HG03159 (cell line): ENCODE data around the gene INPP5A.

Experiments
- ATAC-seq: cut with Tn5 transposase; IDR thresholded peaks from one replicate; pipeline ENCODE4 v1.9.1; 2021; ENCODE audit warnings: mild to moderate bottlenecking, moderate library complexity; ENCODE audit not compliant: unreplicated experiment

The INPP5A gene

DNA sequence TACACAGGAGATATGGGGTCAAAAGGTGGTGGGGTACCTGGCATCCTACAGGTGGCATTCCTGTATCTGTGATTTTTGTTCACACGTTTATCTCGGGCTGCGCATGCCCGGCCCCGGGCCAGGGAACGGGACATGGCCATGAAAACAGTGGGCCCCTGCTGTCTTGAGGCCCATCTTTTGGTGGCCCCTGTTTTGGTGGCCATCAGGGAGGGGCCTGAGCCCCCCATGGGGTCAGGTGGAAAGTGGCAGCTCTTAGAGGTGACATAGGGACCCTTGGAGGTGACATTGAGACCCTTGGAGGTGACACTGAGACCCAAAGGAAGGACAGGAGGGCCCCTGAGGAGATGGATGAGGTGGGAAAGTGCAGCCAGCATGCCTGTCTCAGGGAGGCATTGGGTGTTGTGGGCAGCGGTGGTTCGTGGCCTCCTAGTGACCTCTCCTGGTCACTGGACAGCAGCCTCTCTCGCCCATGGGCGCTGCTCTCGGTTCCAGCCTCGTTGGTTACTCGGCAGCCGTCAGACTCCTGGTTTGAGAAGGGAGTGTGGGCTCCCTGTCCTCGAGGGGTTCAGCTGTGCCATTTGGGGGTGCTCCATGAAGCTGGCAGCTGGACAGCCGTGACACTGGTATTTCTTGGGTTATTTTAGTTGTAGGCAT, 39.9 kb downstream of the INPP5A start:
- no peak for ATAC-seq

DNA sequence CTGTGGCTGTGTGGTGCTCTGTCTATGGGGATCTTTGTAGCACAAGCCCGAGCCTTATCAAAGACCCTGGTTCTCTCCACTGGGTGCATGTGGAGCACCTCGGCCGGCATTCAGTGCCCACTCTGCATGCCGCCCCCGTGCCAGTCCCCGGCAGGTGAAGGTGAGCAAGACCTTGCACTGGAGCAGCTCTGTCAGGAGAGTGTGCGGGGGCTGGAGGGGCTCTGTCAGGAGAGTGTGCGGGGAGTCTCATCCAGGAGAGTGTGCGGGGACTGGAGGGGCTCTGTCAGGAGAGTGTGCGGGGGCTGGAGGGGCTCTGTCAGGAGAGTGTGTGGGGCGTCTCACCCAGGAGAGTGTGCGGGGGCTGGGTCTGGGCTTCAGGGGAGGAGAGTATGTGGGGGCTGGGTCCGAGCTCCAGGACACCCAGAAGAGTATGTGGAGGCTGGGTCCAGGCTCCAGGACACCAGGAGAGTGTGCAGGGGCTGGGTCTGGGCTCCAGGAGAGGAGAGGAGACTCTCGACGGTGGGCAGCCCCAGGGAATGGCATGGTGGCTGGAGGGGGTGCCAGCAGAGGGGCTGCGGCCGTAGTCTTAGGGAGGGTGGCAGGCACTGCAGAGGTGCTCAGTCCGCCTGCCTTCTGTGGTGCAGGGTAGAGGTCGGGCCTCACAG, 40.8 kb downstream of the INPP5A start:
- no peak for ATAC-seq

DNA sequence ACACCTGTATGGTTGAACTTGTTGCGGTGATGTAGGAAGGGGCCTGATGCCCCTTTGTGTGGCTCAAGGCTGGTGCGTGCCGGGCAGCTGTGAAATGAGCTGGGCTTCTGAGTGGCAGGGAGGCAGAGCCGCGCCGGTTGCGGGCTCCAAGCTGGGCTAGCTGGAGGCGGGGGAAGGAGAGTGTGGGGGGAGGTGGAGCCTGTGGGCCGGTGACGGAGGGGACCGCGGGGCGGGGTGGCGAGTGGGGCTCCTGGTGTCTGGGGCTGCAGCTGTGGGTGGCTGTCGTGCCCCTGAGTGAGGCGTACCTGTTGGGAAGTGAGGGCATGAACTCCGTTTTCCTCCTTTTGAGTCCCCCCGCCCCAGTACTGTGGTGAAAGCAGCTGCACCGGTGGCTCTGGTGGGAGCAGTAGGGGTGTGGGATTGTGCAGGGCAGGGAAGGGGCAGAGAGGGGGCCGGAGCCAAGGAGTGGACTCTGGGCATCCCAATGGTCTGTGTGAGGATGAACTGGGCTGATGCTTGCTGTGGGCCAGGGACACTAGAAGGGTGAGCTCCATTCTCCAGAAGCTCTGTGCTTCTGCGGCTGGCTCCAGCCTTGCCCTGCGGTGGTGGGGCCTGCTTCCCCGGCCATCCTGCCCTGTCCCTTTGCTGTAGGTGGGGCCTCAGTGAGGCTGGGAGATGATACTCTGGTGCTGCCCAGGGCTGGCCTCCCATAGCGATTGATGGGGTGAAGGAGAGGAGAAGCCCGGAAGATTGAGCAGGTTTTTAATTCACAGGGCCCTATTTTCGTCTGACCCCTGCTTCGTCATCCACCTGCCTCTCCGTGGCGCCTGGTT, 41.7 kb downstream of the INPP5A start:
- ATAC-seq, result no peak

DNA sequence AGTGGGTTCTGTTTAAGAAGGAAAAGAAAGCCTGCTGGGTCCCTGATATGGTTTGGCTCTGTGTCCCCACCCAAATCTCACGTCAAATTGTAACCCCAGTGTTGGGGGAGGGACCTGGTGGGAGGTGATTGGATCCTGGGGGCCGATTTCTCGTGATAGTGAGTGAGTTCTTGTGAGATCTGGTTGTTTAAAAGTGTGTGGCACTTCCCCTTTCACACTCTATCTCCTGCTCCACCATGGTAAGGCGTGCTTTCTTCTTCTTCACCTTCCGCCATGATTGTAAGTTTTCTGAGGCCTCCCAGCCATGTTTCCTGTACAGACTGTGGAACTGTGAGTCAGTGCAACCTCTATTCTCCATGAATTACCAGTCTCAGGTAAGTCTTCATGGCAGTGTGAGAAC, 42.6 kb downstream of the INPP5A start:
- ATAC-seq, result no peak

DNA sequence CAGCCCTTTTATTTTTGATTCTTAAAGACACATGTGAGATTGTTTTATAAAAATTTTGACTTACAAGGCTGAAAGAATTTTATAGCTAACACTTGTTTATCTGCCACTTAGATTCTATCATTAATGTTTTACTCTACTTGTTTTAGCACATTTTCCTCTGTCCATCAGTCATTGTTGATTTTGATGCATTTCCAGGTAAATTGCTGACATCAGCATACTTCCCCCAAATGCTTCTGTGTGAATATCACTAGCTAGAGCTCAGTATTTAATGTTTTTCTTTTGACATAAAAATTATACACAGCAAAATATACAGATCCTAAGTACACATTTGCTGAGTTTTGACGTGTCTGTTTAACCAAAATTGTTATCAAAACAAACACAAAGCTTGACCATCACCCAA, 43.0 kb downstream of the INPP5A start:
- ATAC-seq, result no peak

DNA sequence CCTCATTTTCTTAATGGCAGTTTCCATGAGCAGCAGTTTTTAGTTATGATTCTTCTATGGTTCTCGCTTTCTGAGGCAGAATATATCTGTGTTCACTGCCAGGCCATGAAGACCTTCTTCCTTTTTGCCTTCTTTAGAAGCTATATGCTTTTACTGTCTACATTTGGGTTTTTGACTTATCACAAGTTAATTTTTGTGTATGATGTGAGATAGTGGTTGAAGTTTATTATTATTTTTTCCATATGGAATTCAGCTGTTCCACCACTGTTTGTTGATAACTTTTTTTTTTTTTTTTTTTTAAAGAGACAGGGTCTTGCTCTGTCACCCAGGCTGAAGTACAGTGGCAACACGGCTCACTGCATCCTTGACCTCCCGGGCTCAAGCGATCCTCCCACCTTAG, 44.5 kb downstream of the INPP5A start:
- ATAC-seq, result no peak

DNA sequence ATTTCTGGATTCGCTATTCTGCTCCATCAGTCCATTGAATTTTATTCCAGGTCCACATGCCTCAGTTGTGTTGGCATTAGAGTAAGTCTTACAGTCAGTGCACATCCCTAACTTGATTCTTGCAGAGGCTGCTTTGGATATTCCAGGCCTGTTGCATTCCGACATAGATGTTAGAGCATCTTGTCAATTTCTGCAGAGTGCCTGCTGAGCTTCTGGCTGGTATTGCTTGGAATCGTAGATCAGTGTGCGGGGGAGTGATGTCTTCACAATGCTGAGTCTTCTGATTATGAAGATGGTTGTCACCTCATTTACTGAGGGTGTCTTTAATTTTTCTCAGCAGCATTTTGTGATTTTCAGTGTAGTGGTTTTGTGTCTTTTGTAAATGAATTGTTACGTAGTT, 45.2 kb downstream of the INPP5A start:
- ATAC-seq, result no peak

DNA sequence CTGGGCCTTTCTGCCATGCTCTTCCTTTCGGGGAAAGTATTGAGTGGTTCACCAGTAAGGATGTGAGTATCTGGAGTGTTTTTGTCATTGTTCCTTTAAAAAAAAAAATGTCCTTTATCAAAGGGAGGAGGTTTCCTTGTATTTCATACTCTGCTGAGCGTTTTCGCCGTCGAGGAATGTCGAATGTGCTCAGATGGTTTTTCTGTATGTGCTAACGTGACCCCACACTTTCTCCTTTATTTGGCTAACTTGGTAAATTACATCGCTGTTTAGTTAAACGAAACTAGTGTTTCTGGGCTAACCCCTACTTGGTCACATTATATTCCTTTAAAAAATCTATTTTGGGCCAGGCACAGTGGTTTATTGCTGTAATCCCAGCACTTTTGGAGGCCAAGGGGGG, 45.9 kb downstream of the INPP5A start:
- ATAC-seq, result no peak

DNA sequence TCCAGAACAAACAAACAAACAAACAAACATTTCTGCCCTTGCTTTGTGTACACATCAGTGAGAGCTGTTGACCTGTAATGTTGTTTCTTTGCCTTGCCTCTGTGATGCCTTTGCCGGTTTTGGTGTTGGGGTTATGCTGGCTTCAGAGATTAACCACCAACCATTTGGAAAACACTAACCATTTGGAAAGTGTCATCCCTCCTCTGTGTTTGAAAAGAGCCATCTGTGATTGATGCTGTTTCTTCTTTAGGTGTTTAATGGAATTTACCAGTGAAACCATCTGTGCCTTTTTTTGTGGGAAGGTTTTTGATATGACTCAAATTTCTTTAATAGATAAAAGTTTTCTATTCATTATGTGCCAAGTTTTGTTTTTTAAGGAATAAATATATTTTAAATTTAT, 46.5 kb downstream of the INPP5A start:
- ATAC-seq, result no peak

DNA sequence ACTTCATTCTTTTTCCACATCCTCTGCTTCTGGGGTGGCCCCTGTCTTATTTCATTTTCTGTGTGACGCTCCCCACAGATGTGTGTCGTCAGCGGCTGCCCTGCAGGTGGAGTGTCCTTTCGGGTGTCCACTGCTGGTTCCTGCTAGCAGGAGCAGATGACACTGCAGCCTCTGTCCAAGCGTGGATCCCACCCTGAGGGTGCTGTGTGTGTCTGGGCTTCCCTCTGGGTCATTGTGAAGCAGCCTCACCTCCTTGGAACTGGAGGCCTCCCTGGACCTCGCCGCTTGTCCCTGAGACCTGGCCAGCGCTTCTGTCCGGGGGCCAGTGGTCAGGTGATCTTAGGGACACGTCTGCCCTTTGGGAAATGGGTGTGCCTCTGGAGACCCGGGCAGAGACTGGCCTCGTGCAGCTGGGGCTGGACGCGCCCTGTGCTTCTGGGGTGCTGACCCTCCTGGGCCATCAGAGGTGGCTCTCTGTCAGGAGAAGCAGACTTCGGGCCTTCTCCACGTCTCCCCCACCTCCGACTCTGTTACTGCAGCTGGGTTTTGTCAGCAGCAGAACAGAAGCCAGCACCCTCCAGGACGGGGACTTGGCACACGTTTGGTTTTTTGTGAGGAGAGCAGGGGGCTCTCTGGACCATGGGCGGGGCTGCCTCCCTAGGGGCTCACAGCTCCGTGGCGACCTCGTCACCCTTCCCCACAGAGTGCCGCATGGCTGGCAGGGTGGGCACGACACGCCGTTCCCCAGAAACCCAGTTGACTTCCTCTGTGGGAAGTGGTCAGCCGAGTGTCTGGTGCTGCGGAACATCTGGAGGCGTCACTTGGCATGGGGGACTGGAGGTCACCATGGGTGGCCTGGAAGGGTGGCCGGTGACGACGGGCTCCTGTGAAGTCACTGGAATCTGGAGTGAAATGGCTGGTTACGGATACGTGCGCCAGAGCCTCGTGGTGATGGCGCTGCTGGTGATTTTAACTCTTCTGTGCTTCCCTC, 48.4 kb downstream of the INPP5A start:
- no peak for ATAC-seq

DNA sequence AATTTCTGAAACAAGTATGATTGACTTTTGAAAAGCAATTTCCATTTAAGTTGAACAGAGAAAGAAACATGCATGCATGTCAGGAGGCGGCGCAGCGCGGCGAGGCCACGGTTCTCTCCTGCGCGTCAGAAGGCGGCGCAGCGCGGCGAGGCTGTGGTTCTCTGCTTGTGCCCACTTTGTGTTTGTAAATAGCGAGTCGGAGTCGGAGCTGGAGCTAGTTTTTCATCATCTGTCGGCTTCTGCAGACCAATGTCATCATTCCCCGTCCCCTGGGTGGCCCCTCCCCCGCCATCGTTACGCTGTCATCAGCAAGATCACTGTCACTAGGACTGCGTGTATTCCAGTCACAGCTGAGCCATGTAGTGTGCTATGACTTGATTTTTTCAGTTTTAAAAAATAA, 49.2 kb downstream of the INPP5A start:
- ATAC-seq, result no peak

DNA sequence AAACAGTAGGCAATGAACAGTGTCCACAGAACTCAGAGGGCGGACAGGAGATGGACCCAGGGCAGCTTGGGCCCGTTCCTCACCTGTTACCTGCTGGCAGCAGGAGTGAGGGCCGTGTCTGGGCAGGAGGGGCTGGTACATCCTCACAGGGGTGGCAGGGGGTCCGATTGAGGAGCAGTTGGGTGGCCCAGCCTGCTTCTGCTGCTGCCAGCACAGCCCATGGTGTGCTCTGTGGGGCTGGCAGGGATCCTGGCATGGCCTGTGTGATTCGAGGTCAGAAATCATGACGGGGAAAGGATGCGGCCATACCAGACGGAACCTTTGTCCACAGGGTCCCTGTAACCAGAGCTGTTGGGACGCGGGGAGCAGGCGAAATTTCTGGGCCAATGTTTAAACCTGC, 49.6 kb downstream of the INPP5A start:
- ATAC-seq, result no peak

DNA sequence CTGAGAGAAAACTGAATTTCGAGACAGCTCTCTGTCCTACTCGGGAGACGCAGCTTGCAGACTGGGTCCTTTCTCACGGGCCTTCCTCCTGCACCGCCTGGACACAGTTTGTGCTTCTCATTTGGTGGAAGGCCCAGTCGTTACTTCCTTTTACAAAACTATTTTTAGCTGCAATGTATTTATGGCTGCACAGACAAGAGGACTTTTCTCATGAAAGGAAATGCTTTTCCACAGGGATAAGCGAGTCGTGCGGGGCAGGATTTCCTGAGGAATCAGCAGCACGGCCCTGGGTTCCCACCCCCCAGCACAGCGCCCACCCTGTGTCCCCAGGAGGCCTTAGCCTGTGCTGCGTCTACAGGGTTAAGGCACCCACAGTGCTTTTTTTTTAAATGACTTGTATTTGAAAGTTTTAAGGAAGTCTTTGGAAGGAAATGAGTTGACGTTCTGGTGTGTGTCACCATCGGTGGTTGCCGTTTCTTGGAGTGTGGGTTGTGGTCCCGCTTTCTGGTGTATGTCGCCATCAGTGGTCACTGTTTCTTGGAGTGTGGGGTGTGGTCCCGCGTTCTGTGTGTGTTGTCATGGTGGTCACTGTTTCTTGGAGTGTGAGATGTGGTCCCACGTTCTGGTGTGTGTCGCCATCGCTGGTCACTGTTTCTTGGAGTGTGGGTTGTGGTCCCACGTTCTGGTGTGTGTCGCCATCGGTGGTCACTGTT, 50.9 kb downstream of the INPP5A start:
- no peak for ATAC-seq

DNA sequence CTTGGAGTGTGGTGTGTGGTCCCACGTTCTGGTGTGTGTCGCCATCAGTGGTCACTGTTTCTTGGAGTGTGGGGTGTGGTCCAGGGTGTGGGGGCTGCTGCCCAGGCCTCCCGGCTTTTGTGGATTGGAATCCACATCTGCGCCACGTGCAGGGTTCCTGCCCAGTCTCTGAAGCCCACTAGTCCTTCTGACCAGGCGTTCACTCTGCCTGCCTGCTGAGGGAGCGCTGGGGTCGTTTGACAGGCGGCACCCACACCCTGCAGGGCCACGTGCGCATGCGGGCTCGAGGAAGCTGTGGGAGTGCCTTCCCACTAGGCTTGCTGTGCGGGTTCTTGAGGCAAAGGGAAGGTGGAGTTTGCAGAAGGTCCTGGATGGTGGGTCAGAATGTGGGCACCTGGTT, 51.4 kb downstream of the INPP5A start:
- no peak for ATAC-seq

DNA sequence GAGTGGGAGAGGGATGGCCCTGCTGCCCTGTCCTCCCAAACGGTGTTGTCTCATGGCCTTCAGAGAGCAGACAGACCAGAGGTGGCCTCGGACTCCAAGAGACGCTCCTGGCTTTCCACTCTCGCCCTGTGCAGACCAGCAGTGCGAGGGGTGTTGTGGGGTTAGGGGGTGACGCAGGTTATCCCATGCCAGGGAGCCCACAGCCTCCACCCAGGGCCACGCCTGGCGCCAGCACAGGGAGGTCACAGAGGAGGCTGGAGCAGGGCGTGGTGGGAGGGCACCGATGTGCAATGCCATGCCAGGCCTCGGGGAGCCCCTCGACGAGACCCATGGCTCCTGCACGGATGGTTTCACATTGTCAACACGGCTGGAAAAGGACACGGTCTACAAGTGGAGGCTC, 52.1 kb downstream of the INPP5A start:
- ATAC-seq, result no peak

DNA sequence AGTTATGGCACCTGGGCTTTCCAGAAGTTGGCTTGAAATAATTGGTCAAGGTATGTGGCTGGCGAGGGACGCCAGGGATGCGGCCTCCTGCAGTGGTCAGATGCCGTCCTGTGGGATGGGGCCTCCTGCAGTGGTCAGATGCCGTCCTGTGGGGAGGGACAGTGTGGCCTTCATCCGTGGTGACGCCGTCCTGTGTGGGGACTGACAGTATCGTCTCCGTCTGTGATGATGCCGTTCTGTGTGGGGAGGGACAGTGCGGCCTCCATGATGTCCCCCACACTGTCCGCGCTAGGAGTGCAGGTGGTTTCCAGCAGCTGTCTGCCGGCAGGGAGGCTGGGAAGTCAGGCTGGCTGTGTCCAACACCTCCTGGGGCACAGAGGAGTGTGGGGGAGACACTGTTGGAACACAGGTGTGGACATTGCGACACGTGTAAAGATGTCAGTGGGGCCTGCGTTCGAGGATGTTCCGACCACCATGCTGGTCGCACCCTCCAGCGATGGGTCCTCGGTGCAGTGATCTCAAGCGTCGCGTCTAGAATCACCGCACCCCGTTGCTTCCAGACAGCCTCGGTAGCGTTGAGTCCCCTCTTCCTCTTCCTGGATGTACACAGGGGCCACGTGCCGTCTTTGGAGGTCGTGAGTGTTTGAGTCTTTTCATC, 52.6 kb downstream of the INPP5A start:
- no peak for ATAC-seq

DNA sequence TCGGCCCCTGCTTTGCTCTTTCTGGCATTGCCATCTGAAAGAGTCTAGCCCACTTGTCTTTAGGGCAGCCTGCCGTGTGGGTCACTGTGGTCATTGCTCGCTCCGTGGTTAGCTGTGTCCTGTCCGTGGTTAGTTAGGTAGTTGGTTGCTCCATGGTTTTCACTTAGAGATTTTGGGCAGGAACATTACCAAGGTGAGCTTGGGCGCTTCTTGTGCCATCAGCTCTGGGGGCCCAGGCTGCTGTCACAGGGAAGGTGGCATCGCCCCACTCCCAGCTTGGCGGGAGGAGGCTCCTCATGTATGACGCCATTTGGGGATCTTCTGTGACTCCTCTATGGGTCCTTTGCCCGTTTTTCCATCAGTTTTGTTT, 53.1 kb downstream of the INPP5A start:
- no peak for ATAC-seq

DNA sequence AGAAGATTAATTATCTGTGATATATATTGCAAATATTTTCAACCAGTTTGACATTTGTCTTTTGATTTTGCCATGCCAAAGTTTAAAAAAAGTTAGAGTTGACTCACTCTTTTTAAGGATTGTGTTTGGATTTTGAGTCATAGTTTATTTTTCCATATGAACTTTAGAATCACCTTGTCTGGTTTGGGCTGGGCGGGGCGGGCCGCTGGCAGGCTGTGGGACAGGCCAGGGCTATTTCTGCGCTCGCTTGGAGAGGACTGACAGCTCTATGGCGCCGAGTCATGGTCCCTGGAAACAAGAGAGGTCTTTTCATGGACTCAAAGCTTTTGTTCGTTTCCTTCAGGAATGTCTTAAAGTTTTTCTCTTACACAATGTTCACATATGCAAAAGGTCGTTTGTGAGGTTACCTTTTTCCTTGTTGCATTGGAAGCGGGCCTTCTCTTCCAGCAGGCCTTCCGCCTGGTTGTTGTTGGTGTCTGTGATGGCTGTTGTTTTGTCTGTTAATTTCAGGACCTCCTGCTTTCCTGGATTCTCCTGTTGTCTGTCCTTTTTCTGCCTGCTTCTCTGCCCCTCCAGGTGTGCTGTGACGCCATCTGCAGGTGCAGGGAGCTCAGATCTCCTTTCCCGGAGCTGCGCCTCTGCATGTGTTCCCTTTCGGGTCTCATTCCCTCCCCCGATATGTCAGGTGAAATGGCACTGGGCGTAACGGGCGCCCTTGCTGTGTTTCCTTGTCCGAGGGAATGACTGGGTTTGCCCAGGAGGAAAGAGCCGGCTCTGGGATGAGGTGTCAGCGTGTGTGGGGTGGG, 53.8 kb downstream of the INPP5A start:
- ATAC-seq, result no peak

DNA sequence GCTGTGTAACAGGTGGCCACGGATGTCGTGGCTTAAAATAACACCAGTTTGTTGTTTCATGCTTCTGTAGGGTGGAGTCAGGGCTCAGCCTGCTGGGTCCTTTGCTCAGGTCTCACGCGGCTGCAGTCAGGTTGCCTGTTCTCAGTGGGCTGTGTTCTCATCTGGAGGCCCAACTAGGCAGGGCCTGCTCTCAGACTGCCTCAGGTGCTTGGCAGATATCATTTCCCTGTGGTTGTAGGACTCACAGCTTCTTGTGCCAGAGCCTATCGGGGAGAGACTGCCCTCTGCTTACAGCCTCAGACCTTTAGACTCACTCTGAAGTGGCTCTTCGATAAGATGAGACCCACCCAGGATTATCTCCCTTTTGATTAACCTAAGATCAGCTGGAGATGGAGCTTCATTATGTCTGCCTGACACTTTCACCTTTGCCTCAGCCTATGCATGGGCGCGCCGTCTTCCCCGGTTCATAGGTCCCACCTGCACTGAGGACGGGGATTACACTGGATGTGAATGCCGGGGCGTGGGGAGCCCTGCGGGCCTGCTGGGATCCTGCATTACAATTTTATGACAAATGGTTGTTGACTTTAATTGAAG, 55.3 kb downstream of the INPP5A start:
- no peak for ATAC-seq
